K562 (cell line): ENCODE data around the gene PBOV1.

Experiments used
- BACH1 ChIP-seq: fragments of 200-800 bp; sonication (Bioruptor generic); IDR thresholded peaks from 2 replicates; pipeline ENCODE4 v1.6.1; 2016; ENCODE audit warnings: missing genetic modification characterization, missing compliant biosample characterization
- BCLAF1 ChIP-seq, 2 experiments: fragments of 450-650 bp in 1 of 2; IDR thresholded peaks; 2 replicates each; pipeline ENCODE4 v1.6.1; 2011 to 2017; ENCODE audit warnings: low read depth in 2 of 2, antibody characterized with exemption in 1 of 2, borderline replicate concordance in 1 of 2, low read length in 1 of 2, mild to moderate bottlenecking in 1 of 2, mixed read lengths in 1 of 2; ENCODE audit not compliant: control insufficient read depth in 1 of 2
- CTCF ChIP-seq, 3 experiments: IDR thresholded peaks in 2 of 3; conservative IDR thresholded peaks in 1 of 3; 2 replicates each; pipeline ENCODE4 v1.5.1; 2011 to 2012; ENCODE audit warnings: low read length in 3 of 3, mild to moderate bottlenecking in 3 of 3, control low read depth in 2 of 3, improper control_type of control experiment in 1 of 3, inconsistent platforms in 1 of 3, low read depth in 1 of 3, mixed read lengths in 1 of 3, moderate library complexity in 1 of 3; ENCODE audit not compliant: insufficient read depth in 2 of 3
- DDX20 ChIP-seq: fragments of 450-650 bp; IDR thresholded peaks from 2 replicates; pipeline ENCODE4 v1.6.1; 2016; ENCODE audit warnings: missing genetic modification characterization, low read depth, mild to moderate bottlenecking, missing compliant biosample characterization, moderate library complexity
- HMBOX1 ChIP-seq: sonication (generic); IDR thresholded peaks from 2 replicates; pipeline ENCODE4 v1.6.1; 2016
- MEF2A ChIP-seq: IDR thresholded peaks from 2 replicates; pipeline ENCODE4 v1.6.1; 2011; ENCODE audit warnings: low read depth, mild to moderate bottlenecking, low read length, moderate library complexity; ENCODE audit not compliant: control insufficient read depth
- MYNN ChIP-seq, 2 experiments: sonication (generic); formaldehyde crosslinking in 1 of 2; IDR thresholded peaks; 2 replicates each; pipeline versions ENCODE4 v1.5.0 to v1.6.1; 2016 to 2020; ENCODE audit warnings: antibody characterized with exemption in 1 of 2, missing genetic modification reagents in 1 of 2
- POLR2A ChIP-seq: fragments of 450-650 bp; conservative IDR thresholded peaks from 2 replicates; pipeline ENCODE4 v1.6.1; 2016
- RHOXF2B ChIP-seq: fragments of 250-450 bp; sonication (Bioruptor Pico); conservative IDR thresholded peaks from 2 replicates; pipeline ENCODE4 v1.5.1; 2021
- SFPQ ChIP-seq: fragments of 200-400 bp; formaldehyde crosslinking; IDR thresholded peaks from 2 replicates; pipeline ENCODE4 v1.6.1; 2017; ENCODE audit warnings: mild to moderate bottlenecking, low read depth, low read length, moderate library complexity
- YY1 ChIP-seq, 3 experiments: IDR thresholded peaks; 2 replicates each; pipeline ENCODE4 v1.6.1; 2011; ENCODE audit warnings: low read length in 2 of 3, mild to moderate bottlenecking in 2 of 3, moderate library complexity in 2 of 3, borderline replicate concordance in 1 of 3, control low read depth in 1 of 3, low read depth in 1 of 3; ENCODE audit not compliant: insufficient read depth in 3 of 3, insufficient replicate concordance in 2 of 3, control insufficient read depth in 1 of 3, insufficient read length in 1 of 3; ENCODE audit errors: extremely low read depth in 1 of 3
- ZNF253 ChIP-seq: fragments of 250-450 bp; sonication (Bioruptor Pico); conservative IDR thresholded peaks from 2 replicates; pipeline ENCODE4 v1.6.1; 2021; ENCODE audit warnings: mild to moderate bottlenecking
- TF ChIP-seq, protein P1 (sequence below): fragments of 450-650 bp; IDR thresholded peaks from 2 replicates; pipeline ENCODE4 v1.6.1; 2018; ENCODE audit not compliant: partially characterized antibody

GRCh38 chr6:138258991-138259390, 40.7 kb upstream of the PBOV1 start:
- TF ChIP-seq BACH1 (tag) (no peak), BCLAF1 (IDR thresholded peaks at IDR 0.05; ENCODE audit: borderline replicate concordance in 1 of 2, control insufficient read depth in 1 of 2, low read depth in 2 of 2, low read length in 1 of 2) (no peak), DDX20 (no peak), MEF2A (no peak), POLR2A (no peak), SFPQ (no peak), CTCF (IDR thresholded peaks at IDR 0.05 in 2 of 3, conservative IDR thresholded peaks at IDR 0.05 in 1 of 3; ENCODE audit: insufficient read depth in 2 of 3, low read depth in 1 of 3, low read length in 3 of 3) (no peak), YY1 (IDR thresholded peaks at IDR 0.05; ENCODE audit: borderline replicate concordance in 1 of 3, control insufficient read depth in 1 of 3, extremely low read depth in 1 of 3, insufficient read depth in 3 of 3, insufficient read length in 1 of 3, insufficient replicate concordance in 2 of 3, low read depth in 1 of 3, low read length in 2 of 3) (no peak), RHOXF2B (no peak), MYNN (IDR thresholded peaks at IDR 0.05) (no peak), MYNN (CRISPR knock-in tag; IDR thresholded peaks at IDR 0.05) (no peak), ZNF253 (CRISPR knock-in tag) (no peak), HMBOX1 (no peak)
- TF ChIP-seq, protein P1, sequence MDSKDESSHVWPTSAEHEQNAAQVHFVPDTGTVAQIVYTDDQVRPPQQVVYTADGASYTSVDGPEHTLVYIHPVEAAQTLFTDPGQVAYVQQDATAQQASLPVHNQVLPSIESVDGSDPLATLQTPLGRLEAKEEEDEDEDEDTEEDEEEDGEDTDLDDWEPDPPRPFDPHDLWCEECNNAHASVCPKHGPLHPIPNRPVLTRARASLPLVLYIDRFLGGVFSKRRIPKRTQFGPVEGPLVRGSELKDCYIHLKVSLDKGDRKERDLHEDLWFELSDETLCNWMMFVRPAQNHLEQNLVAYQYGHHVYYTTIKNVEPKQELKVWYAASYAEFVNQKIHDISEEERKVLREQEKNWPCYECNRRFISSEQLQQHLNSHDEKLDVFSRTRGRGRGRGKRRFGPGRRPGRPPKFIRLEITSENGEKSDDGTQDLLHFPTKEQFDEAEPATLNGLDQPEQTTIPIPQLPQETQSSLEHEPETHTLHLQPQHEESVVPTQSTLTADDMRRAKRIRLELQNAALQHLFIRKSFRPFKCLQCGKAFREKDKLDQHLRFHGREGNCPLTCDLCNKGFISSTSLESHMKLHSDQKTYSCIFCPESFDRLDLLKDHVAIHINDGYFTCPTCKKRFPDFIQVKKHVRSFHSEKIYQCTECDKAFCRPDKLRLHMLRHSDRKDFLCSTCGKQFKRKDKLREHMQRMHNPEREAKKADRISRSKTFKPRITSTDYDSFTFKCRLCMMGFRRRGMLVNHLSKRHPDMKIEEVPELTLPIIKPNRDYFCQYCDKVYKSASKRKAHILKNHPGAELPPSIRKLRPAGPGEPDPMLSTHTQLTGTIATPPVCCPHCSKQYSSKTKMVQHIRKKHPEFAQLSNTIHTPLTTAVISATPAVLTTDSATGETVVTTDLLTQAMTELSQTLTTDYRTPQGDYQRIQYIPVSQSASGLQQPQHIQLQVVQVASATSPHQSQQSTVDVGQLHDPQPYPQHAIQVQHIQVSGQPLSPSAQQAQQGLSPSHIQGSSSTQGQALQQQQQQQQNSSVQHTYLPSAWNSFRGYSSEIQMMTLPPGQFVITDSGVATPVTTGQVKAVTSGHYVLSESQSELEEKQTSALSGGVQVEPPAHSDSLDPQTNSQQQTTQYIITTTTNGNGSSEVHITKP: no peak
